ENCODE results near the gene PLEKHJ1.

DNA sequence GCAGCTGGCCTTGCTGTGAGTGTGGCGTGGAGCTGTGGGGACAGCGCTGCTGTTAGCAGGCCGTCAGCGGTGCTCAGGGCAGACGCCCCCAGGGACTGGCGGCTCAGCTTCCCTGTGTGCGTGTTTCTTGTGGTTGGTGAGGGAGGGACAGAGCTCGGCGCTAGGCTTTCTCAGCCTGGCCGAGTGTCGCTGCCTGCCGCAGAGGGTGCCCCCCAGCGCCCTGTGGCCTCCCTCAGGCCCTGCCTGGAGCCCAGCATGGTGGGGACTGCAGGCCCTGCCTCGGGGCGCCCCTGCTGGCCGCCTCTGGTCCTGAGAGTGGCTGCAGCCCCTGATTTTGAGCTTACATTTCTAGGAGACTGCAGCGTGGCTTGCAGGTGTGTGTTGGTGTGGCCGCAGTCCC is 36.9 kb downstream of the PLEKHJ1 start:
- TF ChIP-seq TAF7 (optimal IDR thresholded peaks at IDR 0.05; ENCODE audit: borderline replicate concordance, low read depth, low read length) (no peak), EZH2 (IDR thresholded peaks at IDR 0.05; ENCODE audit: low read depth, low read length, severe bottlenecking) (no peak), KDM1A (IDR thresholded peaks at IDR 0.05; ENCODE audit: borderline replicate concordance, low read length) (no peak), POLR2A (IDR thresholded peaks at IDR 0.05; ENCODE audit: control extremely low read depth in 1 of 2, low read depth in 2 of 2, low read length in 2 of 2) (no peak), YY1 (IDR thresholded peaks at IDR 0.05; ENCODE audit: low read depth, low read length) (no peak), CBX8 (IDR thresholded peaks at IDR 0.05; ENCODE audit: borderline replicate concordance, low read depth, low read length) (no peak), FOSL1 (IDR thresholded peaks at IDR 0.05; ENCODE audit: insufficient read depth, low read depth, low read length) (no peak), RAD21 (IDR thresholded peaks at IDR 0.05 in 1 of 2, conservative IDR thresholded peaks at IDR 0.05 in 1 of 2; ENCODE audit: low read depth in 2 of 2, low read length in 2 of 2) (peak; percentile 47 to 65), EP300 (IDR thresholded peaks at IDR 0.05; ENCODE audit: borderline replicate concordance in 1 of 2, low read depth in 2 of 2, low read length in 2 of 2) (0 out of 3 replicates have a peak, but pooled peaks of 1 of the 2 experiments have one; percentile 14)
- TF ChIP-seq, protein P1, sequence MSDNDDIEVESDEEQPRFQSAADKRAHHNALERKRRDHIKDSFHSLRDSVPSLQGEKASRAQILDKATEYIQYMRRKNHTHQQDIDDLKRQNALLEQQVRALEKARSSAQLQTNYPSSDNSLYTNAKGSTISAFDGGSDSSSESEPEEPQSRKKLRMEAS (IDR thresholded peaks at IDR 0.05), result no peak
- TF ChIP-seq, protein P2, sequence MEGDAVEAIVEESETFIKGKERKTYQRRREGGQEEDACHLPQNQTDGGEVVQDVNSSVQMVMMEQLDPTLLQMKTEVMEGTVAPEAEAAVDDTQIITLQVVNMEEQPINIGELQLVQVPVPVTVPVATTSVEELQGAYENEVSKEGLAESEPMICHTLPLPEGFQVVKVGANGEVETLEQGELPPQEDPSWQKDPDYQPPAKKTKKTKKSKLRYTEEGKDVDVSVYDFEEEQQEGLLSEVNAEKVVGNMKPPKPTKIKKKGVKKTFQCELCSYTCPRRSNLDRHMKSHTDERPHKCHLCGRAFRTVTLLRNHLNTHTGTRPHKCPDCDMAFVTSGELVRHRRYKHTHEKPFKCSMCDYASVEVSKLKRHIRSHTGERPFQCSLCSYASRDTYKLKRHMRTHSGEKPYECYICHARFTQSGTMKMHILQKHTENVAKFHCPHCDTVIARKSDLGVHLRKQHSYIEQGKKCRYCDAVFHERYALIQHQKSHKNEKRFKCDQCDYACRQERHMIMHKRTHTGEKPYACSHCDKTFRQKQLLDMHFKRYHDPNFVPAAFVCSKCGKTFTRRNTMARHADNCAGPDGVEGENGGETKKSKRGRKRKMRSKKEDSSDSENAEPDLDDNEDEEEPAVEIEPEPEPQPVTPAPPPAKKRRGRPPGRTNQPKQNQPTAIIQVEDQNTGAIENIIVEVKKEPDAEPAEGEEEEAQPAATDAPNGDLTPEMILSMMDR (IDR thresholded peaks at IDR 0.05; ENCODE audit: control extremely low read depth in 1 of 3, insufficient read depth in 1 of 3, low read depth in 1 of 3, low read length in 3 of 3), result peak; percentile 76 to 82 (median 76)
